WTC11 (cell line): Measurements from ENCODE around the gene USP54.

Source experiments
- MAX ChIP-seq: sonication (generic); formaldehyde crosslinking; IDR thresholded peaks from 2 replicates; pipeline ENCODE4 v1.8.0; 2022; ENCODE audit warnings: mild to moderate bottlenecking, missing genetic modification reagents
- NR3C1 ChIP-seq: sonication (generic); formaldehyde crosslinking; conservative IDR thresholded peaks from 2 replicates; pipeline ENCODE4 v1.8.1; 2023; ENCODE audit warnings: low read depth, mild to moderate bottlenecking, missing genetic modification reagents
- ZNF512 ChIP-seq: sonication (generic); formaldehyde crosslinking; IDR thresholded peaks from 2 replicates; pipeline ENCODE4 v1.8.1; 2022; ENCODE audit warnings: missing genetic modification reagents, borderline replicate concordance
- TF ChIP-seq, protein P1 (sequence below): fragments of 200-600 bp; IDR thresholded peaks from 2 replicates; pipeline ENCODE4 v1.8.0; 2022; ENCODE audit warnings: antibody characterized with exemption

GRCh38 chr10:73459683-73460314 lies 131.3 kb downstream of the USP54 start:
- TF ChIP-seq, protein P1, sequence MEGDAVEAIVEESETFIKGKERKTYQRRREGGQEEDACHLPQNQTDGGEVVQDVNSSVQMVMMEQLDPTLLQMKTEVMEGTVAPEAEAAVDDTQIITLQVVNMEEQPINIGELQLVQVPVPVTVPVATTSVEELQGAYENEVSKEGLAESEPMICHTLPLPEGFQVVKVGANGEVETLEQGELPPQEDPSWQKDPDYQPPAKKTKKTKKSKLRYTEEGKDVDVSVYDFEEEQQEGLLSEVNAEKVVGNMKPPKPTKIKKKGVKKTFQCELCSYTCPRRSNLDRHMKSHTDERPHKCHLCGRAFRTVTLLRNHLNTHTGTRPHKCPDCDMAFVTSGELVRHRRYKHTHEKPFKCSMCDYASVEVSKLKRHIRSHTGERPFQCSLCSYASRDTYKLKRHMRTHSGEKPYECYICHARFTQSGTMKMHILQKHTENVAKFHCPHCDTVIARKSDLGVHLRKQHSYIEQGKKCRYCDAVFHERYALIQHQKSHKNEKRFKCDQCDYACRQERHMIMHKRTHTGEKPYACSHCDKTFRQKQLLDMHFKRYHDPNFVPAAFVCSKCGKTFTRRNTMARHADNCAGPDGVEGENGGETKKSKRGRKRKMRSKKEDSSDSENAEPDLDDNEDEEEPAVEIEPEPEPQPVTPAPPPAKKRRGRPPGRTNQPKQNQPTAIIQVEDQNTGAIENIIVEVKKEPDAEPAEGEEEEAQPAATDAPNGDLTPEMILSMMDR, result no peak
- TF ChIP-seq NR3C1 (CRISPR knock-in tag) (no peak), ZNF512 (CRISPR knock-in tag) (no peak), MAX (CRISPR knock-in tag) (no peak)
